GM12801 (cell line): ENCODE data around the gene RABAC1.

Source experiments
- CTCF ChIP-seq: IDR thresholded peaks from one replicate; pipeline ENCODE4 v1.5.1; 2011; ENCODE audit warnings: control low read depth; ENCODE audit not compliant: insufficient read length; ENCODE audit errors: extremely low read depth

The RABAC1 gene

GRCh38 chr19:41967054-41967783 is 8.1 kb upstream of the RABAC1 start:
- TF ChIP-seq CTCF = no peak

- TF ChIP-seq CTCF = no peak
Measured at GRCh38 chr19:41965106-41965505, 6.0 kb upstream of the RABAC1 start.

- TF ChIP-seq CTCF = no peak
Measured at GRCh38 chr19:41960973-41961372, 1.9 kb upstream of the RABAC1 start.

GRCh38 chr19:41958367-41959055 is 610 bp downstream of the RABAC1 start:
- TF ChIP-seq CTCF = no peak

GRCh38 chr19:41957838-41958366 is 1.2 kb downstream of the RABAC1 start:
- peak; percentile 80 for TF ChIP-seq CTCF

GRCh38 chr19:41957161-41957837 is 1.8 kb downstream of the RABAC1 start:
- TF ChIP-seq CTCF = no peak

- no peak for TF ChIP-seq CTCF
Measured at GRCh38 chr19:41956621-41957020, 2.5 kb downstream of the RABAC1 start.
